Vagina (tissue), 2 donors: ENCODE results near the gene RBM25. TPM values are rescaled to one million over a fixed set of nuclear protein-coding genes. Genes with fewer than 3 reads are reported as not detected.

Experiments
- DNase-seq, 2 donors: peaks; one replicate each; pipeline ENCODE4 v3.0.0-alpha.2; 2017; ENCODE audit errors: extremely low spot score in 2 of 2
- H3K27ac ChIP-seq: fragments of 200-600 bp; sonication (generic); one replicate; pipeline ENCODE4 v1.5.1; 2019
- H3K27me3 ChIP-seq: fragments of 200-600 bp; sonication (generic); one replicate; pipeline ENCODE4 v1.5.1; 2019
- H3K36me3 ChIP-seq, 2 donors: fragments of 200-600 bp; sonication (generic); one replicate each; pipeline ENCODE4 v1.5.1; 2017 to 2019
- H3K4me1 ChIP-seq: fragments of 200-600 bp; sonication (generic); one replicate; pipeline ENCODE4 v1.5.1; 2019
- H3K4me3 ChIP-seq, 2 donors: fragments of 200-600 bp; sonication (generic); 1 replicate in 1 of 2; 2 replicates in 1 of 2; pipeline ENCODE4 v1.5.1; 2016 to 2019
- H3K9me3 ChIP-seq: fragments of 200-600 bp; sonication (generic); one replicate; pipeline ENCODE4 v1.5.1; 2019
- POLR2A ChIP-seq, 2 donors: fragments of 450-650 bp; IDR thresholded peaks; one replicate each; pipeline ENCODE4 v1.6.1; 2017; ENCODE audit warnings: antibody characterized with exemption in 2 of 2, mild to moderate bottlenecking in 2 of 2, moderate library complexity in 2 of 2
- POLR2AphosphoS5 ChIP-seq, 2 donors: sonication (generic); formaldehyde crosslinking; IDR thresholded peaks; one replicate each; pipeline ENCODE4 v1.9.0; 2017; ENCODE audit warnings: antibody characterized with exemption in 2 of 2, mild to moderate bottlenecking in 2 of 2, low read depth in 1 of 2; ENCODE audit not compliant: insufficient read depth in 1 of 2
- intact Hi-C: fragments of 100-400 bp; cut with DNase I; formaldehyde crosslinking; loops from one replicate; pipeline ENCODE4 v1.15.1; 2023
- total RNA-seq: library from RNA; depleted of rRNA; stranded (reverse); fragments of >200 nt; gene quantifications from one replicate; pipeline ENCODE4 v1.2.3, GENCODE V29; 2016
- TF ChIP-seq, protein P1 (sequence below), 3 experiments: fragments of 450-650 bp in 2 of 3; fragments of 200-600 bp in 1 of 3; sonication (generic) in 1 of 3; IDR thresholded peaks; one replicate each; pipeline ENCODE4 v1.5.1; 2017 to 2019; ENCODE audit warnings: antibody characterized with exemption in 3 of 3, mild to moderate bottlenecking in 2 of 3, moderate library complexity in 2 of 3

Gene RBM25
- total RNA-seq, 1 donor from 2014 or later, result 58.2 TPM

DNA sequence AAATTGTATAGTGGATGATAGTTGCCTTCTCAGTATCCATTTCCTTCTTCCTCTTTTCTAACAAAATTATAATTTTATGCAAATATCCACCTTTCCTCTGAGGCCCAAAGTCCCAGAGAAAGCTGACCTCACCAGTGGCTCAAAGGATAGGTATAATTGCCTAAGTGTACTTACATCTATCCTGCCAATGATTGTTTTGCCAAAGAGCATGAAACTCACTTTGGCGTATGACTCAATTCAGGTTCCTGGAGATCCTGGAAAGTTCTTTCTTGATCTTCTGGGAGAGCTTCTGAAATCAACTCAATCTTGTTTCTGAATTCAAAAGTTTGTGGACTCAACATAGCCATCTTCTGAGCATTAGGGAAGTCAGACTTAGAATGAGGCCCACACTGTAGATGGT, 10.5 kb upstream of the RBM25 start:
- Histone ChIP-seq H3K4me3 (no peak overlapping the region), H3K4me1 (no peaks in the 10 kb centered on the region), H3K9me3 (no peaks in the 10 kb centered on the region), H3K36me3 (no peaks in the 10 kb centered on the region), H3K27ac (no peak overlapping the region), H3K27me3 (no peaks in the 10 kb centered on the region)
- intact Hi-C loops, result no loop called here
- TF ChIP-seq POLR2A (IDR thresholded peaks at IDR 0.05) (no peak), POLR2AphosphoS5 (IDR thresholded peaks at IDR 0.05; ENCODE audit: insufficient read depth in 1 of 2, low read depth in 1 of 2) (no peak)
- TF ChIP-seq, protein P1, sequence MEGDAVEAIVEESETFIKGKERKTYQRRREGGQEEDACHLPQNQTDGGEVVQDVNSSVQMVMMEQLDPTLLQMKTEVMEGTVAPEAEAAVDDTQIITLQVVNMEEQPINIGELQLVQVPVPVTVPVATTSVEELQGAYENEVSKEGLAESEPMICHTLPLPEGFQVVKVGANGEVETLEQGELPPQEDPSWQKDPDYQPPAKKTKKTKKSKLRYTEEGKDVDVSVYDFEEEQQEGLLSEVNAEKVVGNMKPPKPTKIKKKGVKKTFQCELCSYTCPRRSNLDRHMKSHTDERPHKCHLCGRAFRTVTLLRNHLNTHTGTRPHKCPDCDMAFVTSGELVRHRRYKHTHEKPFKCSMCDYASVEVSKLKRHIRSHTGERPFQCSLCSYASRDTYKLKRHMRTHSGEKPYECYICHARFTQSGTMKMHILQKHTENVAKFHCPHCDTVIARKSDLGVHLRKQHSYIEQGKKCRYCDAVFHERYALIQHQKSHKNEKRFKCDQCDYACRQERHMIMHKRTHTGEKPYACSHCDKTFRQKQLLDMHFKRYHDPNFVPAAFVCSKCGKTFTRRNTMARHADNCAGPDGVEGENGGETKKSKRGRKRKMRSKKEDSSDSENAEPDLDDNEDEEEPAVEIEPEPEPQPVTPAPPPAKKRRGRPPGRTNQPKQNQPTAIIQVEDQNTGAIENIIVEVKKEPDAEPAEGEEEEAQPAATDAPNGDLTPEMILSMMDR (IDR thresholded peaks at IDR 0.05), result no peak
- DNase-seq, result no peak

DNA sequence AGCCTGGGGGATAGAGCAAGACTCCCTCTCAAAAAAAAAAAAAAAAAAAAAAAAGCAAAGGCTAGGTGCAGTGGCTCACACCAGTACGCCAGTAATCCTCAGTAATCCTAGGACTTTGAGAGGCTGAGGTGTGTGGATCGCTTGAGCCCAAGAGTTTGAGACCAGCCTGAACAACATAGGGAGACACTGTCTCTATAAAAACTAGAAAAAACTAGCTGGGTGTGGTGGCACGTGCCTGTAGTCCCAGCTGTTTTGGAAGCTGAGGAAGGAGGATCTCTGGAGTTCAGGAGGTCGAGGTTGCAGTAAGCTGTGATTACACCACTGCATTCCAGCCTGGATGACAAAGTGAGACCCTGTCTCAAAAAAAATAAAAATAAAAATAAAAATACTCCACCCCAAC, 8.9 kb upstream of the RBM25 start:
- H3K9me3 ChIP-seq, result no peaks in the 10 kb centered on the region
- no peaks in the 10 kb centered on the region for H3K36me3 ChIP-seq
- H3K27me3 ChIP-seq, result no peaks in the 10 kb centered on the region
- no peak overlapping the region for H3K27ac ChIP-seq
- no peaks in the 10 kb centered on the region for H3K4me1 ChIP-seq
- H3K4me3 ChIP-seq, result no peak overlapping the region
- intact Hi-C loops, result no loop called here
- TF ChIP-seq, protein P1 (IDR thresholded peaks at IDR 0.05), result no peak
- TF ChIP-seq POLR2A (IDR thresholded peaks at IDR 0.05) (no peak), POLR2AphosphoS5 (IDR thresholded peaks at IDR 0.05; ENCODE audit: insufficient read depth in 1 of 2, low read depth in 1 of 2) (no peak)
- no peak for DNase-seq

DNA sequence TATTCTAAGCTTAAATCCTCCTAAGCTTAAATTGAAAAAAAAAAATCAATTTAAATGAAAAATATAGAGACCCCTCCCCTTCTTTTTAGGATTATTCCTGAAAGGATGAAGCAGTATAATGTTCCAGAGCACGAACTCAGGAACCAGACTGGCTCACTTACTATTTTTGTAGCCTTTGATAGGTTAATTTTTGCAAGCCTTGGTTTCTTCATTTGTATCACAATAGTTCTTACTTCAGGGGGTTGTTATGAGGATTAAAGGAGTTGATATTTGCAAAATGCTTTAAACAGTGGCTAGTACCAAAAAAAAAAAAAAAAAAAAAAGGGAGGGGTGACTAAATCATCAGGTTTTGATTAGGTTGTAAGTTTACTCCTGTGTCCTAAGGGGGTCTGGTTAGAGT, 3.1 kb upstream of the RBM25 start:
- H3K27me3 ChIP-seq, result no peaks in the 10 kb centered on the region
- no peaks in the 10 kb centered on the region for H3K9me3 ChIP-seq
- H3K36me3 ChIP-seq, result no peaks in the 10 kb centered on the region
- H3K27ac ChIP-seq, result no peak overlapping the region
- DNase-seq, result no peak
- no peak for TF ChIP-seq POLR2AphosphoS5 (IDR thresholded peaks at IDR 0.05; ENCODE audit: insufficient read depth in 1 of 2, low read depth in 1 of 2)
- TF ChIP-seq, protein P1 (IDR thresholded peaks at IDR 0.05), result no peak
- no peak for TF ChIP-seq POLR2A (IDR thresholded peaks at IDR 0.05)
- peaks cover 20% of the 10 kb centered on the region for H3K4me1 ChIP-seq
- intact Hi-C loops, result no loop called here
- no peak overlapping the region for H3K4me3 ChIP-seq

- Histone ChIP-seq H3K4me1 (peaks cover 46% of the 10 kb centered on the region), H3K27me3 (no peaks in the 10 kb centered on the region), H3K36me3 (no peaks in the 10 kb centered on the region), H3K4me3 (peak overlapping the region; percentile 75 to 90), H3K27ac (peak overlapping the region; percentile 95), H3K9me3 (no peaks in the 10 kb centered on the region)
- intact Hi-C loops, result no loop called here
- no peak for DNase-seq
- TF ChIP-seq POLR2AphosphoS5 (IDR thresholded peaks at IDR 0.05; ENCODE audit: insufficient read depth in 1 of 2, low read depth in 1 of 2) (no peak), POLR2A (IDR thresholded peaks at IDR 0.05) (no peak)
- TF ChIP-seq, protein P1 (IDR thresholded peaks at IDR 0.05), result no peak
Observed at GRCh38 chr14:73057944-73058223, 450 bp upstream of the RBM25 start.

GRCh38 chr14:73058922-73059673, 764 bp downstream of the RBM25 start:
- TF ChIP-seq POLR2A (IDR thresholded peaks at IDR 0.05) (no peak), POLR2AphosphoS5 (IDR thresholded peaks at IDR 0.05; ENCODE audit: insufficient read depth in 1 of 2, low read depth in 1 of 2) (no peak)
- TF ChIP-seq, protein P1 (IDR thresholded peaks at IDR 0.05), result no peak
- peaks cover 51% of the 10 kb centered on the region for H3K4me1 ChIP-seq
- H3K36me3 ChIP-seq, result no peaks in the 10 kb centered on the region
- DNase-seq, result no peak
- H3K9me3 ChIP-seq, result no peaks in the 10 kb centered on the region
- no peaks in the 10 kb centered on the region for H3K27me3 ChIP-seq
- intact Hi-C loops, result no loop called here
- H3K27ac ChIP-seq, result peak overlapping the region; percentile 95
- peak overlapping the region; percentile 75 to 90 for H3K4me3 ChIP-seq
